ENCODE results near the gene TNNI3. TPM values are rescaled to one million over a fixed set of nuclear protein-coding genes. Genes with fewer than 3 reads are reported as not detected.
"Not testable (repeated sequence)": the region's sequence is repeated elsewhere in the genome, so short reads cannot be mapped to it uniquely, and the experiment has no call there.

Gene TNNI3
- total and polyA plus RNA-seq, 2 experiments from 2014 or later = 64.5 to 85.5 TPM

GRCh38 chr19:55109527-55110291 lies 47.8 kb downstream of the TNNI3 start:
- Histone ChIP-seq H3K9me3 (ENCODE audit: low read depth) (no peaks in the 10 kb centered on the region), H3K36me3 (no peaks in the 10 kb centered on the region), H3K27me3 (no peaks in the 10 kb centered on the region), H3K4me3 (no peak overlapping the region), H3K4me1 (ENCODE audit: low read depth) (peaks cover 8% of the 10 kb centered on the region), H3K27ac (no peak overlapping the region)
- no peak for DNase-seq (ENCODE audit: low read depth in 1 of 2, low spot score in 1 of 2)
- TF ChIP-seq CTCF (IDR thresholded peaks at IDR 0.05; ENCODE audit: low read depth, low read length) = no peak

- not testable (repeated sequence) for H3K27me3 ChIP-seq; H3K9me3 ChIP-seq (ENCODE audit: low read depth); H3K4me1 ChIP-seq (ENCODE audit: low read depth); H3K36me3 ChIP-seq; DNase-seq (ENCODE audit: low read depth in 1 of 2, low spot score in 1 of 2); H3K4me3 ChIP-seq; H3K27ac ChIP-seq
These were observed 50.3 kb downstream of the TNNI3 start for GRCh38 chr19:55107252-55107651.

GRCh38 chr19:55106591-55106990 lies 50.9 kb downstream of the TNNI3 start:
- H3K4me3 ChIP-seq = no peak overlapping the region
- H3K27ac ChIP-seq = no peak overlapping the region
- no peak for DNase-seq (ENCODE audit: low read depth in 1 of 2, low spot score in 1 of 2)
- no peaks in the 10 kb centered on the region for H3K9me3 ChIP-seq (ENCODE audit: low read depth)
- peaks cover 3% of the 10 kb centered on the region for H3K36me3 ChIP-seq
- TF ChIP-seq CTCF (IDR thresholded peaks at IDR 0.05; ENCODE audit: low read depth, low read length) = no peak
- no peaks in the 10 kb centered on the region for H3K27me3 ChIP-seq
- H3K4me1 ChIP-seq (ENCODE audit: low read depth) = no peaks in the 10 kb centered on the region

- H3K4me3 ChIP-seq = no peak overlapping the region
- no peak for DNase-seq (ENCODE audit: low read depth in 1 of 2, low spot score in 1 of 2)
- peaks cover under 1% of the 10 kb centered on the region for H3K4me1 ChIP-seq (ENCODE audit: low read depth)
- no peak for TF ChIP-seq CTCF (IDR thresholded peaks at IDR 0.05; ENCODE audit: low read depth, low read length)
- H3K36me3 ChIP-seq = peaks cover 3% of the 10 kb centered on the region
- H3K27me3 ChIP-seq = no peaks in the 10 kb centered on the region
- no peak overlapping the region for H3K27ac ChIP-seq
- no peaks in the 10 kb centered on the region for H3K9me3 ChIP-seq (ENCODE audit: low read depth)
These were observed 52.3 kb downstream of the TNNI3 start for GRCh38 chr19:55105237-55105636.

GRCh38 chr19:55103190-55103589 lies 54.3 kb downstream of the TNNI3 start:
- H3K4me1 ChIP-seq (ENCODE audit: low read depth) = peaks cover 5% of the 10 kb centered on the region
- H3K9me3 ChIP-seq (ENCODE audit: low read depth) = no peaks in the 10 kb centered on the region
- H3K36me3 ChIP-seq = peaks cover 3% of the 10 kb centered on the region

More at GRCh38 chr19:55103190-55103589, 54.3 kb downstream of the TNNI3 start:
- TF ChIP-seq CTCF (IDR thresholded peaks at IDR 0.05; ENCODE audit: low read depth, low read length) = no peak
- H3K27me3 ChIP-seq = no peaks in the 10 kb centered on the region
- H3K4me3 ChIP-seq = no peak overlapping the region
- DNase-seq (ENCODE audit: low read depth in 1 of 2, low spot score in 1 of 2) = no peak
- H3K27ac ChIP-seq = no peak overlapping the region

Other genes with a start within 250 kb of the TNNI3 start
- gene NLRP7, start 210.2 kb downstream of the TNNI3 start, total RNA-seq = 1.4 and 1.8 TPM in 2 replicates
- 0.49 and 0.73 TPM in 2 replicates for gene NLRP7, start 210.2 kb downstream of the TNNI3 start, polyA plus RNA-seq
- gene NLRP2, start 191.4 kb downstream of the TNNI3 start, total RNA-seq = 22.0 and 28.3 TPM in 2 replicates
- gene NLRP2, start 191.4 kb downstream of the TNNI3 start, polyA plus RNA-seq = 16.8 and 22.9 TPM in 2 replicates
- 0.42 and 1.7 TPM in 2 replicates for gene GP6, start 119.5 kb downstream of the TNNI3 start, total RNA-seq
- gene GP6, start 119.5 kb downstream of the TNNI3 start, polyA plus RNA-seq = 0.24 TPM in 1 of 2 replicates, not detected in the other
- 31.9 and 41.0 TPM in 2 replicates for gene RDH13, start 94.6 kb downstream of the TNNI3 start, total RNA-seq
- gene RDH13, start 94.6 kb downstream of the TNNI3 start, polyA plus RNA-seq = 23.7 and 27.4 TPM in 2 replicates
- 2.0 and 3.9 TPM in 2 replicates for gene EPS8L1, start 81.9 kb downstream of the TNNI3 start, total RNA-seq
- gene EPS8L1, start 81.9 kb downstream of the TNNI3 start, polyA plus RNA-seq = 1.1 and 1.2 TPM in 2 replicates
- 107 and 120 TPM in 2 replicates for gene PPP1R12C, start 40.1 kb downstream of the TNNI3 start, total RNA-seq
- gene PPP1R12C, start 40.1 kb downstream of the TNNI3 start, polyA plus RNA-seq = 32.9 and 38.0 TPM in 2 replicates
- 16.1 and 25.0 TPM in 2 replicates for gene TNNT1, start 8.5 kb downstream of the TNNI3 start, total RNA-seq
- gene TNNT1, start 8.5 kb downstream of the TNNI3 start, polyA plus RNA-seq = 34.7 and 35.5 TPM in 2 replicates
- 3.2 and 3.5 TPM in 2 replicates for gene DNAAF3, start 8.9 kb upstream of the TNNI3 start, total RNA-seq
- gene DNAAF3, start 8.9 kb upstream of the TNNI3 start, polyA plus RNA-seq = 7.6 and 14.3 TPM in 2 replicates
- gene SYT5, start 22.6 kb upstream of the TNNI3 start, total RNA-seq = 0.12 and 0.53 TPM in 2 replicates
- not detected in 2 replicates for gene SYT5, start 22.6 kb upstream of the TNNI3 start, polyA plus RNA-seq
- 3.0 and 6.9 TPM in 2 replicates for gene PTPRH, start 51.8 kb upstream of the TNNI3 start, total RNA-seq
- 2.3 TPM in 2 replicates for gene PTPRH, start 51.8 kb upstream of the TNNI3 start, polyA plus RNA-seq
- gene TMEM86B, start 71.0 kb upstream of the TNNI3 start, total RNA-seq = 4.2 and 4.7 TPM in 2 replicates
- 2.6 and 5.3 TPM in 2 replicates for gene TMEM86B, start 71.0 kb upstream of the TNNI3 start, polyA plus RNA-seq
- 87.9 and 91.7 TPM in 2 replicates for gene PPP6R1, start 101.3 kb upstream of the TNNI3 start, total RNA-seq
- gene PPP6R1, start 101.3 kb upstream of the TNNI3 start, polyA plus RNA-seq = 98.7 and 101 TPM in 2 replicates
- 47.2 and 77.7 TPM in 2 replicates for gene HSPBP1, start 122.4 kb upstream of the TNNI3 start, total RNA-seq
- 68.9 and 123 TPM in 2 replicates for gene HSPBP1, start 122.4 kb upstream of the TNNI3 start, polyA plus RNA-seq
- gene BRSK1, start 126.3 kb upstream of the TNNI3 start, total RNA-seq = 34.4 and 34.7 TPM in 2 replicates
- 3.5 and 5.6 TPM in 2 replicates for gene BRSK1, start 126.3 kb upstream of the TNNI3 start, polyA plus RNA-seq
- not detected in 2 replicates for gene TMEM150B, start 167.6 kb upstream of the TNNI3 start, total RNA-seq
- gene TMEM150B, start 167.6 kb upstream of the TNNI3 start, polyA plus RNA-seq = not detected in 2 replicates
- 58.9 and 82.4 TPM in 2 replicates for gene KMT5C, start 182.1 kb upstream of the TNNI3 start, total RNA-seq
- gene KMT5C, start 182.1 kb upstream of the TNNI3 start, polyA plus RNA-seq = 63.5 and 81.7 TPM in 2 replicates
- not detected in 2 replicates for gene COX6B2, start 197.0 kb upstream of the TNNI3 start, total RNA-seq
- 0.06 and 0.17 TPM in 2 replicates for gene COX6B2, start 197.0 kb upstream of the TNNI3 start, polyA plus RNA-seq
- not detected in 2 replicates for gene GARIN5B, start 205.5 kb upstream of the TNNI3 start, total RNA-seq
- not detected in 2 replicates for gene GARIN5B, start 205.5 kb upstream of the TNNI3 start, polyA plus RNA-seq
- gene IL11, start 212.7 kb upstream of the TNNI3 start, total RNA-seq = 0.12 and 0.49 TPM in 2 replicates
- 0.72 TPM in 1 of 2 replicates, not detected in the other for gene IL11, start 212.7 kb upstream of the TNNI3 start, polyA plus RNA-seq
- gene TMEM190, start 219.1 kb upstream of the TNNI3 start, total RNA-seq = not detected in 2 replicates
- 0.85 and 1.3 TPM in 2 replicates for gene TMEM190, start 219.1 kb upstream of the TNNI3 start, polyA plus RNA-seq
- 0.27 and 0.35 TPM in 2 replicates for gene TMEM238, start 226.6 kb upstream of the TNNI3 start, total RNA-seq
- 1.7 and 4.0 TPM in 2 replicates for gene TMEM238, start 226.6 kb upstream of the TNNI3 start, polyA plus RNA-seq
- 757 and 1,325 TPM in 2 replicates for gene RPL28, start 228.2 kb upstream of the TNNI3 start, total RNA-seq
- 273 and 320 TPM in 2 replicates for gene RPL28, start 228.2 kb upstream of the TNNI3 start, polyA plus RNA-seq

Data from cardiac muscle cell (in vitro differentiated cells and primary cell).